DOHH2 (cell line): ENCODE results near the gene FAM174B.

Experiments used
- CTCF ChIP-seq: fragments of 200-600 bp; sonication (generic); IDR thresholded peaks from one replicate; pipeline ENCODE4 v1.5.1; 2014; ENCODE audit warnings: antibody characterized with exemption, mild to moderate bottlenecking, low read depth, low read length; ENCODE audit not compliant: poor library complexity, severe bottlenecking
- EZH2phosphoT487 ChIP-seq: fragments of 200-600 bp; sonication (generic); IDR thresholded peaks from 2 replicates; pipeline ENCODE4 v1.6.1; 2017; ENCODE audit warnings: borderline replicate concordance, mild to moderate bottlenecking, antibody characterized with exemption, low read length, moderate library complexity, mixed read lengths

DNA sequence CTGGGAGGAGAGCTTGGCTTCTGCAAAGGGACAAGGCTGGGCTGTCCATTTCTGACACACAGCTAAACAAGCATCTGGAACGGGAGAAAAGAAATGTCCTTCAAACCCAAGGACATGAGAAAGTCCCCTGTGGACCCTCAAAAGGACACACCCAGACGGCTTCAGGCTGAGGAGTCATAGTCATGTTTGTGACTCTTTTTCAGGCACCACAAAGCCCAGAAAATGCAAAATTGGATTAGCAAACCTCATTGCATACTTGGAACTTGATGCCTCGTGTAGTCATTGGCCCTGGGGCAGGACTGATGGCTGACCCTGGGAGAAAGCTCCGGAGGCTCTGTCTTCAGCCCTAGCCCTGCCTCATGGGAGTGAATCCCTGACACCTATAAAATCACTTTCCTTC, 21.5 kb downstream of the FAM174B start:
- TF ChIP-seq CTCF (no peak), EZH2phosphoT487 (no peak)
